GM19328 (cell line): ENCODE results near the gene WDR38.

ENCODE experiments used
- ATAC-seq: cut with Tn5 transposase; IDR thresholded peaks from one replicate; pipeline ENCODE4 v1.9.1; 2021; ENCODE audit warnings: mild to moderate bottlenecking, moderate library complexity; ENCODE audit not compliant: unreplicated experiment

WDR38 gene

GRCh38 chr9:124880501-124880900 is 27.2 kb downstream of the WDR38 start:
- no peak for ATAC-seq

GRCh38 chr9:124881138-124881743 is 28.0 kb downstream of the WDR38 start:
- ATAC-seq = no peak

GRCh38 chr9:124882231-124882630 is 29.0 kb downstream of the WDR38 start:
- ATAC-seq = no peak

GRCh38 chr9:124884376-124884775 is 31.1 kb downstream of the WDR38 start:
- no peak for ATAC-seq

- no peak for ATAC-seq
These were observed 32.3 kb downstream of the WDR38 start for GRCh38 chr9:124885551-124885950.

- ATAC-seq = no peak
These were observed 33.2 kb downstream of the WDR38 start for GRCh38 chr9:124886461-124886860.

- no peak for ATAC-seq
These were observed 33.7 kb downstream of the WDR38 start for GRCh38 chr9:124886866-124887492.

- ATAC-seq = no peak
These were observed 34.6 kb downstream of the WDR38 start for GRCh38 chr9:124887832-124888231.

GRCh38 chr9:124889006-124889405 is 35.7 kb downstream of the WDR38 start:
- no peak for ATAC-seq

- ATAC-seq = no peak
These were observed 36.9 kb downstream of the WDR38 start for GRCh38 chr9:124890179-124890578.

- ATAC-seq = no peak
These were observed 40.9 kb downstream of the WDR38 start for GRCh38 chr9:124894035-124894740.

GRCh38 chr9:124894741-124895170 is 41.5 kb downstream of the WDR38 start:
- no peak for ATAC-seq

GRCh38 chr9:124897570-124898460 is 44.6 kb downstream of the WDR38 start:
- no peak for ATAC-seq

- no peak for ATAC-seq
These were observed 46.6 kb downstream of the WDR38 start for GRCh38 chr9:124899845-124900244.

- no peak for ATAC-seq
These were observed 53.7 kb downstream of the WDR38 start for GRCh38 chr9:124906966-124907365.
